ENCODE measurements around the gene CFH. TPM values are rescaled to one million over a fixed set of nuclear protein-coding genes. Genes with fewer than 3 reads are reported as not detected.

CFH gene
- total RNA-seq, 4 donors from 2014 or later = 164 to 268 (median 248) TPM

DNA sequence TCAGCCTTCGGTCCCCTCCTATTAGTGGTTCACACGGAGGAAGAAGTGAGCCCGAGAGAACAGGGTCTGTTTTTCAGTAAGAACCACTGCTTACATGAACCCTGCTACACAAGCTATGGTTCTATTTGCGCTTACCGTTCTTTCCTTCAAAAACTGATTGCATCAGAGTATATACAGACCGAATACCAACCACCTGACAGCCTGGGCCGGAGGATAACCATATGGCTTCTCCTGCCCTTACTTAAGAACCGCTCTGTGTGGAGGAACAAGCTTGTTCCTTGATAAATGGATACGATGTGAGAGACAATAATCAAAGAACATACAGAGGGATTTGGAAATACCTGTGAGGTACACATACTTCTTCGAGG is 42.5 kb upstream of the CFH start:
- Histone ChIP-seq H3K27ac (peak overlapping the region; percentile 6 to 89 (median 64)), H3K4me1 (peaks cover 0 to 22% (median 8%) of the 10 kb centered on the region in 4 donors), H3K36me3 (no peaks in the 10 kb centered on the region), H3K4me3 (peak overlapping the region in 1 of 4 donors; percentile 64), H3K27me3 (no peaks in the 10 kb centered on the region), H3K9me3 (no peaks in the 10 kb centered on the region)
- DNase-seq (ENCODE audit: low spot score in 2 of 2) = no peak
- no peak for TF ChIP-seq EP300 (IDR thresholded peaks at IDR 0.05)
- TF ChIP-seq, protein P1, sequence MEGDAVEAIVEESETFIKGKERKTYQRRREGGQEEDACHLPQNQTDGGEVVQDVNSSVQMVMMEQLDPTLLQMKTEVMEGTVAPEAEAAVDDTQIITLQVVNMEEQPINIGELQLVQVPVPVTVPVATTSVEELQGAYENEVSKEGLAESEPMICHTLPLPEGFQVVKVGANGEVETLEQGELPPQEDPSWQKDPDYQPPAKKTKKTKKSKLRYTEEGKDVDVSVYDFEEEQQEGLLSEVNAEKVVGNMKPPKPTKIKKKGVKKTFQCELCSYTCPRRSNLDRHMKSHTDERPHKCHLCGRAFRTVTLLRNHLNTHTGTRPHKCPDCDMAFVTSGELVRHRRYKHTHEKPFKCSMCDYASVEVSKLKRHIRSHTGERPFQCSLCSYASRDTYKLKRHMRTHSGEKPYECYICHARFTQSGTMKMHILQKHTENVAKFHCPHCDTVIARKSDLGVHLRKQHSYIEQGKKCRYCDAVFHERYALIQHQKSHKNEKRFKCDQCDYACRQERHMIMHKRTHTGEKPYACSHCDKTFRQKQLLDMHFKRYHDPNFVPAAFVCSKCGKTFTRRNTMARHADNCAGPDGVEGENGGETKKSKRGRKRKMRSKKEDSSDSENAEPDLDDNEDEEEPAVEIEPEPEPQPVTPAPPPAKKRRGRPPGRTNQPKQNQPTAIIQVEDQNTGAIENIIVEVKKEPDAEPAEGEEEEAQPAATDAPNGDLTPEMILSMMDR (IDR thresholded peaks at IDR 0.05) = no peak
- TF ChIP-seq POLR2A (IDR thresholded peaks at IDR 0.05) = no peak
- WGBS, 2 donors = 40 to 46% methylated on average over 10 of the region's 10 CpGs

DNA sequence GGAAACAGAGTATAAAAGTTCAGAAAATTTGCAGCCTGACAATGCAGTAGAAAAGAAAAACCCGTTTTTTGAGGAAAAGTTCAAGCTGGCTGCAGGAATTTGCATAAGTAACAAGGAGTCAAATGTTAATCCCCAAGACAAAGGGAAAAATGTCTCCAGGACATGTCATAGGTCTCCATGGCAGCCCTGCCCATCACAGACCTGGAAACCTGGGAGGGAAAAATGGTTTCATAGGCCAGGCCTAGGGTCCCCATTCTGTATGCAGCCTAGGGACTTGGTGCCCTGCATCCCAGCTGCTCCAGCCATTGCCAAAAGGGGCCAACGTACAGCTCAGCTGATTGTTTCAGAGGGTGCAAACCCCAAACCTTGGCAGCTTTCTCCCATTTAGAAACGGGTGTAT is 40.0 kb upstream of the CFH start:
- H3K27me3 ChIP-seq = no peaks in the 10 kb centered on the region
- no peak for DNase-seq (ENCODE audit: low spot score in 2 of 2)
- H3K36me3 ChIP-seq = no peaks in the 10 kb centered on the region
- peaks cover 0 to 22% (median 8%) of the 10 kb centered on the region in 4 donors for H3K4me1 ChIP-seq
- no peaks in the 10 kb centered on the region for H3K9me3 ChIP-seq
- no peak overlapping the region for H3K27ac ChIP-seq
- WGBS, 2 donors = 82 to 86% methylated on average over 3 of the region's 3 CpGs
- TF ChIP-seq, protein P1 (IDR thresholded peaks at IDR 0.05) = no peak
- TF ChIP-seq POLR2A (IDR thresholded peaks at IDR 0.05) = no peak
- no peak for TF ChIP-seq EP300 (IDR thresholded peaks at IDR 0.05)
- H3K4me3 ChIP-seq = no peak overlapping the region

DNA sequence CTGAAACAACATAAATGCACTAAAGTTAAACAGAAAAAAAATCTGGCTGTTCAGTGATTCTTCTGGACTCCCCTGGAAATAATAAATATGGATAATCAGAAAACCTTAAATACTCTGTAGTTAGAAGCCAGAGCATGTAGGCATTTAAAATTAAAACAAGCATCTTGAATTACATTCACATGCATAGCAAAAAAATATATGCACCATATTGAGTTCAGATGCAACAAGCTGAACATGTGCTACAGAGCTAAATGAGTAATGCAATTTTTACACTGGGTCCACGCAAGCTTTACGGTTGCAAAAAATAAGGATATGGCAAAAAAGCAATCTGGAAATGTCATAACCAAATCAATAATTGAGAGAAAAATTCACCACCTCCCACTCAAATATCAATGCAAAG is 32.1 kb upstream of the CFH start:
- DNase-seq (ENCODE audit: low spot score in 2 of 2) = no peak
- Histone ChIP-seq H3K36me3 (no peaks in the 10 kb centered on the region), H3K4me3 (no peak overlapping the region), H3K9me3 (no peaks in the 10 kb centered on the region), H3K27ac (no peak overlapping the region), H3K27me3 (no peaks in the 10 kb centered on the region), H3K4me1 (no peaks in the 10 kb centered on the region)
- TF ChIP-seq POLR2A (IDR thresholded peaks at IDR 0.05) (no peak), EP300 (IDR thresholded peaks at IDR 0.05) (no peak)
- TF ChIP-seq, protein P1 (IDR thresholded peaks at IDR 0.05) = no peak
- 93% methylated on average over 2 of the region's 2 CpGs for WGBS, 2 donors

DNA sequence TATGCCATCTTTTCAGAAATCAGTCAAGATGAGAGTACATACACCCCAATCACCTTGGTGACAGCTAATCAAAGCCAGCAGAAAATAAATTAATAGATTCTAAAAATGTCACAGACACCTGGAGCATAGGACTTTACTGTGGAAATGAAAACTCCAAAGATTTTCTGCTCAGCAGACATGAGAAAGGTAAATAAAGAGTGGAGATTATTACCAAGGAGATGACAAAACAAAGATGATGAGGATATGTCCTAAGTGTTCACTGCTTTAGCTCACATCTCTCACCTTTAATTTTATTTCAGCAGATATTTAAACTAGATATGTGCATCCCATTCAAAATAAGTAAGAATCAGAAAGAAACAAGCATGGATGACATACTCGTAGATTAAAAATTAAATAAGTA is 28.8 kb upstream of the CFH start:
- TF ChIP-seq, protein P1 (IDR thresholded peaks at IDR 0.05) = no peak
- TF ChIP-seq POLR2A (IDR thresholded peaks at IDR 0.05) (no peak), EP300 (IDR thresholded peaks at IDR 0.05) (no peak)
- WGBS, 2 donors = 95% methylated on average over 1 of the region's 1 CpG
- Histone ChIP-seq H3K4me3 (no peak overlapping the region), H3K27me3 (no peaks in the 10 kb centered on the region), H3K9me3 (peaks cover 0 to 3% (median 0%) of the 10 kb centered on the region in 4 donors), H3K27ac (no peak overlapping the region), H3K36me3 (no peaks in the 10 kb centered on the region), H3K4me1 (no peaks in the 10 kb centered on the region)
- no peak for DNase-seq (ENCODE audit: low spot score in 2 of 2)

DNA sequence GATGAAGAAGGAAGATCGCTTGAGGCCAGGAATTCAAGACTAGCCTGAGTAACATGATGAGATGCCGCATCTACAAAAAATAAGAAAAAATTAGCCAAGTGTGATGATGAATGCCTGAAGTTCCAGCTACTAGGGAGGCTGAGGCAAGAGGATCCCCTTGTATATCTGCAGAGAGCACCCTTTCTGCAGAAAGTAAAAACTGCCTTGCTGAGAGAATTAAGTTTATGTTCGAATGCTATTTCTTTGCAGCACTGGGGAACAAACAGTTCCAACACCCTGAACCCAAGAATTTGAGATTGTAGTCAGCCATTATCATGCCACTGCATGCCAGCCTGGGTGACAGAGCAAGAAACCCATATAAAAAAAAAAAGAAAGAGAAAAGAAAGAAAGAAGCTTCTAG is 23.0 kb upstream of the CFH start:
- Histone ChIP-seq H3K27me3 (no peaks in the 10 kb centered on the region), H3K4me3 (no peak overlapping the region), H3K4me1 (no peaks in the 10 kb centered on the region), H3K27ac (no peak overlapping the region), H3K9me3 (peaks cover 0 to 12% (median 3%) of the 10 kb centered on the region in 4 donors), H3K36me3 (no peaks in the 10 kb centered on the region)
- TF ChIP-seq EP300 (IDR thresholded peaks at IDR 0.05) = no peak
- TF ChIP-seq POLR2A (IDR thresholded peaks at IDR 0.05) = no peak
- TF ChIP-seq, protein P1 (IDR thresholded peaks at IDR 0.05) = no peak
- 92 to 97% methylated on average over 3 of the region's 3 CpGs for WGBS, 2 donors
- DNase-seq (ENCODE audit: low spot score in 2 of 2) = no peak
